Middle frontal gyrus (tissue), 1 donor: ENCODE measurements around the gene USP13.
A peak's percentile ranks its signal among the peaks of the same experiment; 100 is the strongest.
"Not testable (repeated sequence)": the region's sequence is repeated elsewhere in the genome, so short reads cannot be mapped to it uniquely, and the experiment has no call there.

Experiments
- DNase-seq: peaks from one replicate; pipeline ENCODE4 v3.0.0-alpha.2; 2015; ENCODE audit warnings: low spot score; ENCODE audit errors: extremely low spot score

USP13 gene

GRCh38 chr3:179653096-179653797 is 407 bp downstream of the USP13 start:
- peak; percentile 38 for DNase-seq

GRCh38 chr3:179655236-179655635 is 2.4 kb downstream of the USP13 start:
- DNase-seq = no peak

GRCh38 chr3:179658606-179659005 is 5.8 kb downstream of the USP13 start:
- DNase-seq = no peak

- DNase-seq = no peak
These were observed 8.0 kb downstream of the USP13 start for GRCh38 chr3:179660872-179661271.

GRCh38 chr3:179661777-179662176 is 8.9 kb downstream of the USP13 start:
- DNase-seq = no peak

GRCh38 chr3:179663093-179663492 is 10.3 kb downstream of the USP13 start:
- no peak for DNase-seq

- no peak for DNase-seq
These were observed 13.2 kb downstream of the USP13 start for GRCh38 chr3:179666030-179666429.

- peak; percentile 15 for DNase-seq
These were observed 13.7 kb downstream of the USP13 start for GRCh38 chr3:179666436-179667035.

- no peak for DNase-seq
These were observed 15.6 kb downstream of the USP13 start for GRCh38 chr3:179668429-179668828.

GRCh38 chr3:179670311-179670710 is 17.5 kb downstream of the USP13 start:
- no peak for DNase-seq

GRCh38 chr3:179671309-179671708 is 18.5 kb downstream of the USP13 start:
- DNase-seq = no peak

- no peak for DNase-seq
These were observed 19.0 kb downstream of the USP13 start for GRCh38 chr3:179671747-179672242.

GRCh38 chr3:179672918-179673317 is 20.1 kb downstream of the USP13 start:
- DNase-seq = no peak

GRCh38 chr3:179673523-179673922 is 20.7 kb downstream of the USP13 start:
- no peak for DNase-seq

- no peak for DNase-seq
These were observed 23.2 kb downstream of the USP13 start for GRCh38 chr3:179676081-179676480.

- DNase-seq = no peak
These were observed 25.0 kb downstream of the USP13 start for GRCh38 chr3:179677884-179678283.

GRCh38 chr3:179681492-179682263 is 28.8 kb downstream of the USP13 start:
- no peak for DNase-seq

GRCh38 chr3:179682426-179683080 is 29.7 kb downstream of the USP13 start:
- DNase-seq = no peak

- DNase-seq = not testable (repeated sequence)
These were observed 30.4 kb downstream of the USP13 start for GRCh38 chr3:179683286-179683685.

GRCh38 chr3:179687967-179688535 is 35.2 kb downstream of the USP13 start:
- no peak for DNase-seq

GRCh38 chr3:179688850-179689249 is 36.0 kb downstream of the USP13 start:
- no peak for DNase-seq
